Activated CD4-positive, CD25-positive, alpha-beta regulatory T cell treated with anti-CD3 and anti-CD28 coated beads, Interleukin-2, amount 50 U/mL, for 72 hours (primary cell): ENCODE results near the gene MYL7.

Experiments
- DNase-seq: peaks from one replicate; pipeline ENCODE4 v3.0.0; 2021

MYL7 gene

DNA sequence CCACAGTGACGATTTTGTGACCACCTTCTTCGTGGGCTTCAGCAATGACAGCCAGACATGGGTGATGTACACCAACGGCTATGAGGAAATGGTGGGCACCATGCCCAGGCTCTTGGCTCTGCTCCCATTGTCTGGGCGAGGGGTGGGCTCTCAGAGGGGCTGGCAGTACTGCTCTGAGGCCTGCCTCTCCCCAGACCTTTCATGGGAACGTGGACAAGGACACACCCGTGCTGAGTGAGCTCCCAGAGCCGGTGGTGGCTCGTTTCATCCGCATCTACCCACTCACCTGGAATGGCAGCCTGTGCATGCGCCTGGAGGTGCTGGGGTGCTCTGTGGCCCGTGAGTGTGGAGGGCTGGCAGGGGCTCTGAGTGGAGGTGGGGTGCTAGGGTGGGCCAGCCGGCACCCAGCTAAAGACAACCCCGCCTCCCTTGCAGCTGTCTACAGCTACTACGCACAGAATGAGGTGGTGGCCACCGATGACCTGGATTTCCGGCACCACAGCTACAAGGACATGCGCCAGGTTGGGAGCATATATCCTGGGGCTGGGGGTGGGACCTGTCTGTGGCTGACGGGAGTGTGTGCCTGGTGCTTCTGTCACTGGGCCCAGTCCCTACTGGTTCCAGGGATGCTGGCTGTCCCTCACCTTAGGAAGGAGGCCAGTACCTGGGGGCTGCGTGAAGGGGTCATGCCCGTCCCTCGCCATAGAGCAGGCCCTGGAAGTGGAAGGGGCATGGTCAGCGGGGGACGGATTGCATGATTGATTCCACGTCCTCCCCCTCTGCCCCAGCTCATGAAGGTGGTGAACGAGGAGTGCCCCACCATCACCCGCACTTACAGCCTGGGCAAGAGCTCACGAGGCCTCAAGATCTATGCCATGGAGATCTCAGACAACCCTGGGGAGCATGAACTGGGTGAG is 30.2 kb downstream of the MYL7 start:
- DNase-seq: no peak

DNA sequence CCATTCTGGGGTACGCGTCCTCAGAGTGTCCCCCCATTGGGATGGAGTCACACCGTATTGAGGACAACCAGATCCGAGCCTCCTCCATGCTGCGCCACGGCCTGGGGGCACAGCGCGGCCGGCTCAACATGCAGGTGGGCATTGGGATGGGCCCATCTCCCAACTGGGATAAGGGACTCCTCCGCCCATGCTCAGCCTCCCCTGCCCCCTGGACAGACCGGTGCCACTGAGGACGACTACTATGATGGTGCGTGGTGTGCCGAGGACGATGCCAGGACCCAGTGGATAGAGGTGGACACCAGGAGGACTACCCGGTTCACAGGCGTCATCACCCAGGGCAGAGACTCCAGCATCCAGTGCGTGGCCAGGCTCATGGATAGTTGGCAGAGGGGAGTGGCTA is 31.1 kb downstream of the MYL7 start:
- DNase-seq: no peak

DNA sequence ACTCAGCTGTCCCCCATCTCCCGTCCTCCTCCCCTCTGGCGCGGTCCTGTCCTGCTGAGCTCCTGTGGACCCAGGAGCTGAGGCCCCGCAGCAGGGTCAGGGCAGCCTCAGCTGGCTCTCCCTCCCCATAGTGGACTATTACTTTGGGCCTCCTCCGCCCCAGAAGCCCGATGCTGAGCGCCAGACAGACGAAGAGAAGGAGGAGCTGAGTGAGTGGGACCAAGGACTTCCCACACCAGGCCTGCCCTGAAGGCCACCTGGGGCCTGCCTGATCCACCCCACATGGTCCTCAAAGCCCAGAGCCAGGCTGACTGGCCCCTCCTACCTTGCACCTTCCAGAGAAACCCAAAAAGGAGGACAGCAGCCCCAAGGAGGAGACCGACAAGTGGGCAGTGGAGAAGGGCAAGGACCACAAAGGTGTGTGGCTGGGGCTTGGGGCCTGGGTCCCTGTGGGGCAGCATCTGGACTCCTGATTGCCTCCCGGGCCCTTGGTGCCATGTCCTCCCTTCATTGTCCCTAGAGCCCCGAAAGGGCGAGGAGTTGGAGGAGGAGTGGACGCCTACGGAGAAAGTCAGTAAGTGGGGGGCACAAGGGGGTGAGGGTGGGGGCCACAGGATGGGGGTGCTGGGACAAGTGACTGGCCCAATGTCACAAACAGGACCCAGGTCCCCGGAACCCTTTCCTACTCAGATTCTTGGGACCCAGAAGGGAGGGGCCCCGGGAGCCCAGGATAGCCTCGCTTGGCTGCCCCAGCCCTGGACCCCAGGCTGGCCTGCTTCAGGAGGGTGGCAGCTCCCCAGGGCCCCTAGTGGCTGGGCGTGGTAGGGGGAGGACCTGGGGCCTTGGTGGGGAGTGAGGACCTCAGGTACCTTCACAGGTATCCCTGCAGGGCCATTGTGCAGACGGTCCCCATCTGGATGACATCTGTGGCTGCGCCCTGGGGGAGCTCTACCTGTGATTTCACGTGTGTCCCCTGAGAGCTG is 32.1 kb downstream of the MYL7 start:
- no peak for DNase-seq

DNA sequence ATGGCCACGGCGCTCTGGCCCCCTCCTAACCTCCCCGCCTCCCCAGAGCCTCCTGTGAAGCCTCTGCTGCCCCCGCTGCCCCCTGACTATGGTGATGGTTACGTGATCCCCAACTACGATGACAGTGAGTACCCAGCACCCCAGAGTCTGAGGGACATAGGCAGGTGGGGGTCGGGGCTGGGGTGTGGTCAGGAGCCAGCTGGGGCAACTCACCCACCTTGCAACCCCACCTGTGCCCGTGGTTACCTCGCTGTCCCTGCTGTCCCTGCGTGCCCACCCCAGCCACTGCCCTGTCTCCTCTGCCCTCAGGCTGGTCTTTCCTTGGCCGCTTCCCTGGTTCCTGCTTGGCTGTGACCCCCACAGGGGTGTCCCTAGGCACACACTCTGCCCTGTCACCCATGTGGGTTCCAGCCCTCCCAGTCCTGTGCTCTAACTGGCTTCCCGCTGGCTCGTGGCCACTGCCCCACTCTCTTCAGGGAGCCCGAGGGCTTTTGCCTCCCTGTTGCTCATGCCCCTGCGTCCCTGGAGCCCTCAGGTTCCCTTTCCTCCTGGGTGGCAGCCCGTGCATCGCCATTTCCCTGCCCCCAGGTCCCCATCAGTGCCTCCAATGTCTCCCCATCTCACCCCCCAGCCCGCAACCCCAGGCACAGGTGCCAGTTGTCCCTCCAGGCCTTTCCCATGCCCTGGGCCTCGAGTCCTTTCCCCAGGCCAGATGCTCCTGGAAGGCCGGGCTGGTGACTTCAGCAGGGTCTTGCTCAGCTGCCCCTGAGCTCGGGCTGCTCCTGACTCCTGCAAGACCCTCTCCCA is 33.0 kb downstream of the MYL7 start:
- DNase-seq: no peak

DNA sequence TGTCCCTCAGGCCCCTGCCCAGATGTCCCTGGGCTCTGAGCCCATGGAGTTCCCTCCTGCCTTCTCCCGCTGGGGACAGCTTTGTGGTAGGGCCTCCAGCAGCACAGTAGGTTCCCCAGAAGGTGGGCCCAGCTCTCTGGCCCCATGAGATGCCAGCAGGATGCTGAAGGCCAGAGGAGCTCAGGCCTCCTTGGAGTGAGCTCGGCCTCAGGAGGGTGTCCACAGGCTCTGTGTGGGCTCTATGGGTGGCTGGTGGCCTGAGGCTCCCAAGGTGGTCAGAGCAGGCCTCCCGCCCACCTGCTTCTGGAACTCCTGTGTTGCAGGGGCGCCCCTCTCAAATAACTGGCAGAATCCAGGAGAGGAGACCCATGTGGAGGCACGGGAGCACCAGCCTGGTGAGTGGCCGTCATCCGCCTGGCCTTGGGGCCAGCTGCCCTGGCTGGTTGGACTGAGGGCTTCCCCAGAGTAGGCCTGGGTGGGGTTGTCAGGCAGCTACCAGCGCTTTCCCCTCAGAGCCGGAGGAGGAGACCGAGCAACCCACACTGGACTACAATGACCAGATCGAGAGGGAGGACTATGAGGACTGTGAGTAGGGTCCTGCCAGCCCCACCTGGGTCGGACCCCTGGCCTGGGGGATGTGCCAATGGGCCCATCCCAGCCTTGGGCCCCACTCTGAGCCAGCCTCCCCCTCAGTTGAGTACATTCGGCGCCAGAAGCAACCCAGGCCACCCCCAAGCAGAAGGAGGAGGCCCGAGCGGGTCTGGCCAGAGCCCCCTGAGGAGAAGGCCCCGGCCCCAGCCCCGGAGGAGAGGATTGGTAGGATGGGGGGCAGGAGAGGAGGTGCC is 33.8 kb downstream of the MYL7 start:
- no peak for DNase-seq

DNA sequence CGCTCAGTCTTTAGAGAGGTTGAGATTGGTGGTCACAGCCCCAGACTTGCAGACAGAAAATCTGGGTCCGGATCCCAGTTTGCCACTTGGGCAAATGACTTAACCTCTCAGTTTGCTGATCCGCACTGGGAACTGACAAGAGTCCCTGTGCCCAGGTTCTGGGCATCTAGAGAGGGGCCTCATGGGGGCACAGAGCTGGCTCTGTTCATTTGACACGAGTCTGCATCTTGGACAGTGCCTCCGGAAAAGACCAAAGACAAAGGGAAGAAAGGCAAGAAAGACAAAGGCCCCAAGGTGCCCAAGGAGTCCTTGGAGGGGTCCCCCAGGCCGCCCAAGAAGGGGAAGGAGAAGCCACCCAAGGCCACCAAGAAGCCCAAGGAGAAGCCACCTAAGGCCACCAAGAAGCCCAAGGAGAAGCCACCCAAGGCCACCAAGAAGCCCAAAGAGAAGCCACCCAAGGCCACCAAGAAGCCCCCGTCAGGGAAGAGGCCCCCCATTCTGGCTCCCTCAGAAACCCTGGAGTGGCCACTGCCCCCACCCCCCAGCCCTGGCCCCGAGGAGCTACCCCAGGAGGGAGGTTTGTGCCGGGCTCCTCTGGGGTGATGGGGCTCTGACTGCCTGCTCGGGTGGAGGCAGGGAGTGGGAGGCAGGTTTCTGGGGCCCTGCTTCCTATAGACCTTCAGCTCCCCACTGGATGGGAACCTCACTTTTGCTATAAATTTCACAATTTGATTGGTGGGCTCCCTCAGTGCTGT is 34.6 kb downstream of the MYL7 start:
- no peak for DNase-seq

DNA sequence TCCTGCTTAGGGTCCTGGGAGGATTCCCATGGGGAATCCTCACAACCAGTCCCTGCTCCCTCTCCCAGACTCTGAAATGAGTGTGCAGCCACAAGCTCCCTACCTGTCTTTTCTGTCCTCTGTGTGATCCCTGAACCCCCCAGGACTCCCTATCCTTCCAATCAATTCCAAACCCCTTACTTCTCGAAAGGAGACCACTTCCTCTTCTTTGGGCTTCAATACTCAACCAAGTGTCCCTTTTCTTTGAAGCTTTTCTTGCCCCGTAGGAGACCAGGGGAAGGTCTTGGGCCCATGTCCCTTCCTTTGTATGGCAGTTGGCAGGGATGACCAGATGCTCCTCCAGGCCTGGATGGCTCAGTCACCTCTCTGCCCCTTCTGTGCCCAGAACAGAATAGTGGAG is 35.3 kb downstream of the MYL7 start:
- DNase-seq: no peak

DNA sequence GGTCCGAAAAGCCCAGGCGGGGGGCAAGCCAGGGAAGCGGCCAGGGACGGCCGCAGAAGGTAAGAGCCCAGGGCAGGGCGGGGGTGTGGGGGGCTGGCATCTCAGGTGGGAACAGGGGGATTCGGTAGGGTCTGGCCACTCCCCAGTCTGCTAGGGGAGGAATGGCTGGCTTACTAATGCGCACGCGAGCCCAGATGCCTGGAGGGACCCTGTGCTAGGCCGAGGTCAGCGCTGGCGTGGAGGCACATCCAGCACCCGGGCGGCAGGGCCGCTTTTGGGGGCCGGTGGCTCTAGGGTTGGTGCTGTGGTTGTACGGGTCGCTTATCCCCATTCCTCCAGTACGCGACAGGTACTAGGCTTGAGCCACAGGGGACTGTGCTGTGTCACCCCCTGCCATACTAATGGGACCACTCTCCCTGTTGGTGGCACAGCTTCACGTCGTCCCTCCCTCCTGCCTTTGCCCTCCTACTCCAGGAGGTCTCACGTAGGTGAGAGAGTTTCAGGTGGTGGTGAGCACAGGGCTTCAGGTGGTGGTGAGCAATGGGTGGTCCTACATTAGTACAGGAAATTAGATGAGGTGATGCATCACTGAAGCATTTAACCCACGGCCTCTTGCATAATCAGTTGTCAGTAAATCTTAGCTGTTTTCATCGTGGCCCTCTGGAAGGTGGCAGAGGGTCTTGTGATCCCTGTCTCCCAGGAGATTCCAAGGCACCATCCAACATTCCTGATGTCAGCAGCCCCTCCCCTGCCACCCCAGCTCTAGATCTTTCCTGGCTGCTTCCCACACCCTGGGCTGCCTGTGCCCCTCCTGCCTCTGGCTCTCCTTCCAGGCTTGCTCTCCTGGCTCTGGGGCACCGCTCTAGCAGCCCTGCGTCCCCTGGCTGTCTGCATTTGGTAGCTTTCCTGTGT is 36.0 kb downstream of the MYL7 start:
- DNase-seq: no peak

DNA sequence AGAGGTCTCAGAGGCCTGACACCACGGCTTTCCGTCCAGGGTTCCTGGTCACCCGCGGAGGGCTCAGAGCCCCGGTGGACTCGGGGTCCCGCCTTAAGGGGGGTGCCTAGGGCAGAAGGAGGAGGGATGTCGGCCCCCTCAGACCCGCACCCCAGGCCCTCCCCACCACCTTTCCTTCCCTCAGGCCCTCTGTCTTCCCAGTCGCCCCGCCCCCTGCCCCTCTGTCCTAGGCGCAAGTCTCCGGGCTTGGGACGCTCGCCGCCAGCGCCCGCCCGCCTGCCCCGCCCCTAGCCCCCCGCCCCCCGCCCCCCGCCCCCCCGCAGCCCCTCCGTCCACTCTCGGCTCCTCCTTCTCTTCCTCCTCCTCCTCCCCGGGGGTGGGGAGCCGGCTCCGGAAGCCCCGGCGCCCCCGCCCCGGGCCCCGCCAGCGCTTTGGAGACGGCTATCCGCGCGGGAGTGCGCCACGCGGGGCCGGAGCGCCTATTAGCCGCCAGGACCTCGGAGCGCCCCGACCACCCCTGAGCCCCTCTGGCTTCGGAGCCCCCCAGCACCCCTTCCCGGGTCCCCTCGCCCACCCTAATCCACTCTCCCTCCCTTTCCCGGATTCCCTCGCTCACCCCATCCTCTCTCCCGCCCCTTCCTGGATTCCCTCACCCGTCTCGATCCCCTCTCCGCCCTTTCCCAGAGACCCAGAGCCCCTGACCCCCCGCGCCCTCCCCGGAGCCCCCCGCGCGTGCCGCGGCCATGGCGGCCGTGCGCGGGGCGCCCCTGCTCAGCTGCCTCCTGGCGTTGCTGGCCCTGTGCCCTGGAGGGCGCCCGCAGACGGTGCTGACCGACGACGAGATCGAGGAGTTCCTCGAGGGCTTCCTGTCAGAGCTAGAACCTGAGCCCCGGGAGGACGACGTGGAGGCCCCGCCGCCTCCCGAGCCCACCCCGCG is 36.9 kb downstream of the MYL7 start, which contains the start of gene AEBP1:
Gene AEBP1 (plus strand): TSS at position 423 of the 937 bp plus-strand sequence. CDS start 321 bp downstream, at position 744.
- DNase-seq: no peak

DNA sequence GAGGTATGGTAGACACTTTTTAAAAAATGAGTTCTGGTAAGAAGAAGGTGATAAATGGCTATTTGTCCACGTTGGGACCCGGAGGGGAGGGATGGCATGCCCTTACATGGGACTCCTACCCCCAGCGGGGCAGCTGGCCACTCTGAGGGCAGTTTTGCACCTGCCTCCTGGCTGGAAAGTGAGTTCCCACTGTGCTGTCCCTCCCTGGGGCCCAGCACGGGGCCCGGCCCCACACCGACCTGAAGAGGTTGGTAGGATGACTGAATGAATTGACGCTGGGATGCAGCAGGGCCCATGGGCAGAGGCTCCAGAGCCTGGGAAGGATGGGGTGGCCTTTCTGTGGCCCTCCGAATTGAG is 37.6 kb downstream of the MYL7 start:
- no peak for DNase-seq

DNA sequence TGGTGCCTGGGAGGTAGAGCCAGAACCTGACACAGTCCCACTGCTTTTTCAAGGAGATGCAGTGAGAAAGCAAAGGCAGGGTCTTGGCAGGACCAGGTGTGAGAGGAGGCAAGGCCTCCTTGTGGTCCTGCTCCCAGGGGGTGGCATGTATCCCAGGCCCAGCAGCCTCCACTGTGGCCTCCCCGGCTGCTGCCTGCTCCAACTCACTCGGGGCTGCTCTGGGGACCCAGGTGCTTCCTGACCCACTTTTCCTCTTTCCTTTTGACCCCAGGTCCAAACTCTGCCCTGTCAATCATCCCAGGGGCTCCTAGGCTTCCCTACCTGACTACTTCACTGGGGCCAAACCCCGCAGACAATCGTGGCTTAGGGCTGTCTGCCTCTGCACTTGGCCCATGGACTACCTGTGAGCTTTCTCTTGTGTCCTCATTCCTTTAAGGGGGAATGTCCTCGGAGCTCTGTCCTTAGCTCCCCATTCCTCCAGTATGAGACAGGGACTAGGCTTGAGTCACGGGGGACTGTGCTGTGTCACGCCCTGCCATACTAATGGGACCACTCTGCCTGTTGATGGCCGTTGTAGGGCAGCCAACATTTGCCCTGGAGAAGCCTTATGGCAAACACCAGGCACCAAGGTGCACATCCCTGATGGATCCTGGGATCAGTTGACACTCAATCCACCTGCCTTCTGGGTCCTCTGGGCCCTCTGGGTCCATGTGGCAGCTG is 38.1 kb downstream of the MYL7 start:
- no peak for DNase-seq

DNA sequence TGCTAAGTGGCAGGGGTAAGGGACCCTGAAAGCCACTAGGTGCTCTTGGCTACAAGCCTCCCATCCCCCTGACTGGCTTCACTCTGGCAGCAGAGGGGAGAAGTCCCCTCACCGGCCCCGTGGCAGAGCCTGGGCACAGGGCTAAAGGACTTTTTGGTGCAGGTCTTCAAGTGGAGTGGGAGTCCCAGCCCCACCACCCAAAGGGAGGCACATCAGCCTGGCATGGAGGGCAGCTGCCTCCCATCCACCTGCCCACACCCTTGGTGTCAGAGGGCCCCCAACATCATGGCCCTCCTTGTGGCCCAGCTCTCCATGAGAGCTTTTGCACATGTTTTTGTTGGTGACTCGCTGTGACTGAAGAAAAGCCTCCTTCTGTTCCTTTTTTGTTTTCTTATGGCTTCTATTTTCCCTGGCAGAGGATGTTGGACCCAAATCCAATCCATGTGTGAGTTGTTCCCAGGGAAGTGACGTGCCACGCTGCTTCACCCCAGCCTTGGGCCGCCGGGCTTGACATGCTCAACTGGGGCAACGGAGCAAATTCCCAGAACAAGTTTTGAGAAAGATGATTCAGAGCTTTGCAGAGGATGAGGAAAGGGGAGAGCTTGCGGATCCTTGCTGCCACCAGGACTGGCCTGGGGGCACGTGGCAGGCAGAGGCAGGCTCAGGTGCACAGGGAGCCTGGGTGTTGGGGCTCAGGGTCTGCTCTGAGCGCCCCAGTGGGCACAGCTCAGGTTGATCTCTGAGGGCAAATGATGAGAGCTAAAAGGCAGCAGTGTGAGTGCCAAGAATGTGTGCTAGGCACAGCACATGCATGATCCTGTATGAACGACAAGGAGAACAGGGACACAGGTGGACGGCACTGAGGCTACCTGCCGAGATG is 38.9 kb downstream of the MYL7 start:
- no peak for DNase-seq

DNA sequence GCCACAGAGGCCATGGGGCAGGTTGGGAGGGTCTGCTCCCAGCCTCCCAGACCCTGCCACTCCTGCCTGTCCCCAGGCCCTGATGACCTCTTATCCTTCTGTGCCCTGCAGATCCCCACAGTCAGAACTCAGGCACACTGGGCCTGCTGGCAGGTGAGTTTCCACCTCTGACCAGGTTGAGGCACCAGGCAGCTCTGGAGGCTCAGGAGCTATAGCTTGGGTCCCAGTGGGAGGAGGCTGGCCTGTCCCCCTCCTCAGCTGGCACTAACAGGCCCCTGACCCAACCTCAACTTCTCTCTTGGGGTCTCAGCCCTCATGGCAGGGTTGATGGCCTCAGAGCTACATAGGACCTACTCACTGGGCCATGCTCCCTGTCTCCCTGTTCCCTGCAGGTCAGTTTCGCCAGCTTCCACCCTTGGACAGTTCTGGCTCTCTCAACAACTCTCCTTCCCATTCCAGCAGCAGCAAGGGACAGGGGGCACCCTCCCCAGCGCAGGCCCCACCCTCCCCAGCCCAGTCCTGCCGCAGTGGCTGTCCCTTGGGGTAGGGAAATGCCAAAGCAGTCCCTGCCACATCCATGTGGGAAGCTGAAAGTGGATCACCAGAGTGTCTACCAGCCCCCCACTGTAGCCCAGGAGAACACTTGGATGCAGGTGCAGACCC is 39.7 kb downstream of the MYL7 start:
- DNase-seq: no peak

DNA sequence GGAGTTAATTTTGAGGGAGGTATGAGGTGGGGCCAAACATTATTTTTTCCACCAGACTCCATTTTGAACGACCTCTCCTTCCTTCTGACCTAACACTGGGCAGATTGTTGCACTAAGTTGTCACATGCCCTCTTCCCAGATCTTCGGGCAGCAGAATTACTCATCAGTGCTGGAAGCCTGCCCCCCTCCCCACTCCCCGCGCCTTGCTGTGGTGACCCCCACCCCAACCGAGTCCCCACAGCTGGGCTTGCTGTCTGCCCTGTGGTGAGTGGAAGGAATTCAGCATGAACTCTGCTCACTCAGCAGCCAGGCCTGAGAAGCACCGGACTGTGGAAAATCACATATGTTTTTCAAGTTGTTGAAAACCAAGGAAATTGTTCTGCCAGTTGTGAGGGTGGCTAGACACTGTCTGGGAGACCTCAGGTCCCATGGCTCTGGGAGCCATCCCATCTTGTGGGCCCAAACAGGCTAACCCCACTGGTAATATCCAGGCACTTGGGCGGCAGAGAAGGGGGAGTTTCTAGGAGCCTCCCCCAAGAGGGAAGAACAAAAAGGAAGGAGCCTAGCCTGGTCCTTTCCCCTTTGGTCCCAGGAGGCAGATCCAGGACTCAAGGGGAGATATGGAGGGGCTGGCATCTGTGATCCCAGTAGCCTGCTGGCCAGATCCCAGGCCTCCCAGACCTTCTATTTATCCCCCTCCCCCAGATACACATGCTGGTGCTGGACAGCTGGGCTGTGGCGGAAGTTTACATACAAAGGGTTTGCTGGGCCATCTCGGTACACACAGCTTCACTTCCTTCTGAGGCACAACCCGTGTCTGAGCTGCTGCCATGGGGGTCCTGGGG is 40.5 kb downstream of the MYL7 start:
- no peak for DNase-seq

DNA sequence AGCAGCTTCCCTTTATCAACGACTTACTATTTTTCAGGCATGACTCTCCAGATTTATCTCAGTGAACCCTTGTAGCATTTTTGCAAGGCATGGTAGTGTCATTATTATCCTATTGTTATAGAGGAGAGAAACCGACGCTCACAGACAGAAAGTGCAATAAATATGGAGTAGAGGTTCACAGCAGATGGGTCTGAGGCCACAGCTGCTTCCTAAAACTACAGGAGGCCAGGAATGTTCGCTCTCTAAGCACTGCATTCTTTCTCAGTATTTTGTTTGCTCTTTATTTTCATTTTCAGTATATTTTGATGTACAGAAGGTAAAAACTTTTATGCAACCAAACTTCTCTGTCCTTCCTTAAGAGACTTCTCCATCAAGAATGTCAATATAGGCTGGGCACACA is 41.5 kb downstream of the MYL7 start:
- DNase-seq: no peak
